Stimulated activated CD8-positive, alpha-beta memory T cell treated with anti-CD3 and anti-CD28 coated beads, Interleukin-12 subunit alpha, Interleukin-12 subunit beta, amount 100 ng/mL, for 1 hour (primary cell): ENCODE measurements around the gene ZAR1L.

Experiments
- DNase-seq: peaks from one replicate; pipeline ENCODE4 v3.0.0-alpha.2; 2020; ENCODE audit warnings: low read depth

Gene ZAR1L

GRCh38 chr13:32255724-32256109 lies 59.4 kb downstream of the ZAR1L start:
- DNase-seq = no peak

- DNase-seq = no peak
These were observed 60.0 kb downstream of the ZAR1L start for GRCh38 chr13:32254916-32255723.

GRCh38 chr13:32254416-32254815 lies 60.7 kb downstream of the ZAR1L start:
- no peak for DNase-seq

GRCh38 chr13:32253911-32254399 lies 61.2 kb downstream of the ZAR1L start:
- DNase-seq = no peak
